Tibial artery (tissue), 4 donors: ENCODE data around the gene ROBO2.

ENCODE experiments used
- DNase-seq, 2 donors: peaks; one replicate each; pipeline ENCODE4 v3.0.0-alpha.2; 2019
- H3K27ac ChIP-seq, 2 donors: fragments of 200-600 bp; sonication (generic) in 1 of 2; 1 replicate in 1 of 2; 2 replicates in 1 of 2; pipeline ENCODE4 v1.5.1; 2018 to 2019; ENCODE audit warnings: mild to moderate bottlenecking in 1 of 2
- H3K27me3 ChIP-seq, 2 donors: fragments of 200-600 bp; sonication (generic) in 1 of 2; one replicate each; pipeline versions ENCODE4 v1.5.1 to v1.6.0; 2016 to 2019
- H3K36me3 ChIP-seq, 3 donors: fragments of 200-600 bp; sonication (generic) in 2 of 3; one replicate each; pipeline ENCODE4 v1.5.1; 2016 to 2019; ENCODE audit warnings: mild to moderate bottlenecking in 2 of 3
- H3K4me1 ChIP-seq, 4 donors: fragments of 200-600 bp; sonication (generic) in 2 of 4; 1 replicate in 3 of 4; 2 replicates in 1 of 4; pipeline ENCODE4 v1.5.1; 2016 to 2019
- H3K4me3 ChIP-seq, 2 donors: fragments of 200-600 bp; sonication (generic) in 1 of 2; 1 replicate in 1 of 2; 2 replicates in 1 of 2; pipeline ENCODE4 v1.5.1; 2018 to 2019; ENCODE audit warnings: mild to moderate bottlenecking in 2 of 2
- H3K9me3 ChIP-seq, 3 donors: fragments of 200-600 bp; sonication (generic) in 1 of 3; one replicate each; pipeline ENCODE4 v1.5.1; 2016 to 2019
- CTCF ChIP-seq, 2 experiments: fragments of 200-600 bp in 1 of 2; fragments of 450-650 bp in 1 of 2; IDR thresholded peaks; one replicate each; pipeline ENCODE4 v1.5.1; 2017 to 2019; ENCODE audit warnings: antibody characterized with exemption in 2 of 2, mild to moderate bottlenecking in 1 of 2, moderate library complexity in 1 of 2
- intact Hi-C: fragments of 100-400 bp; cut with DNase I; formaldehyde crosslinking; loops from one replicate; pipeline ENCODE4 v1.15.0; 2023; ENCODE audit warnings: low total_unique reads

Gene ROBO2

GRCh38 chr3:77372634-77373346 is 332.9 kb downstream of the ROBO2 start:
- intact Hi-C loops: no loop called here
- Histone ChIP-seq H3K4me1 (no peaks in the 10 kb centered on the region), H3K4me3 (no peak overlapping the region), H3K27ac (no peak overlapping the region), H3K9me3 (no peaks in the 10 kb centered on the region), H3K27me3 (no peaks in the 10 kb centered on the region), H3K36me3 (no peaks in the 10 kb centered on the region)
- TF ChIP-seq CTCF (IDR thresholded peaks at IDR 0.05): no peak
- no peak for DNase-seq

- H3K27me3 ChIP-seq: no peaks in the 10 kb centered on the region
- no peaks in the 10 kb centered on the region for H3K9me3 ChIP-seq
- H3K27ac ChIP-seq: no peak overlapping the region
- no peak for DNase-seq
- no peaks in the 10 kb centered on the region for H3K4me1 ChIP-seq
- H3K36me3 ChIP-seq: no peaks in the 10 kb centered on the region
- intact Hi-C loops: no loop called here
- no peak for TF ChIP-seq CTCF (IDR thresholded peaks at IDR 0.05)
- no peak overlapping the region for H3K4me3 ChIP-seq
Measured at GRCh38 chr3:77373619-77374018, 333.7 kb downstream of the ROBO2 start.

GRCh38 chr3:77376511-77376910 is 336.6 kb downstream of the ROBO2 start:
- TF ChIP-seq CTCF (IDR thresholded peaks at IDR 0.05): no peak
- Histone ChIP-seq H3K4me1 (no peaks in the 10 kb centered on the region), H3K27ac (no peak overlapping the region), H3K4me3 (no peak overlapping the region), H3K36me3 (no peaks in the 10 kb centered on the region), H3K27me3 (no peaks in the 10 kb centered on the region), H3K9me3 (no peaks in the 10 kb centered on the region)
- DNase-seq: no peak
- intact Hi-C loops: no loop called here

GRCh38 chr3:77377717-77378116 is 337.8 kb downstream of the ROBO2 start:
- H3K4me3 ChIP-seq: no peak overlapping the region
- no peak overlapping the region for H3K27ac ChIP-seq
- no peak for TF ChIP-seq CTCF (IDR thresholded peaks at IDR 0.05)
- no peak for DNase-seq
- H3K36me3 ChIP-seq: no peaks in the 10 kb centered on the region
- no peaks in the 10 kb centered on the region for H3K27me3 ChIP-seq
- intact Hi-C loops: no loop called here
- H3K4me1 ChIP-seq: no peaks in the 10 kb centered on the region
- no peaks in the 10 kb centered on the region for H3K9me3 ChIP-seq

GRCh38 chr3:77380136-77380535 is 340.2 kb downstream of the ROBO2 start:
- no peaks in the 10 kb centered on the region for H3K36me3 ChIP-seq
- TF ChIP-seq CTCF (IDR thresholded peaks at IDR 0.05): no peak
- H3K27me3 ChIP-seq: no peaks in the 10 kb centered on the region
- no peaks in the 10 kb centered on the region for H3K4me1 ChIP-seq
- no peak overlapping the region for H3K4me3 ChIP-seq
- intact Hi-C loops: no loop called here
- no peak for DNase-seq
- H3K27ac ChIP-seq: no peak overlapping the region
- no peaks in the 10 kb centered on the region for H3K9me3 ChIP-seq

GRCh38 chr3:77381431-77381830 is 341.5 kb downstream of the ROBO2 start:
- no peak for TF ChIP-seq CTCF (IDR thresholded peaks at IDR 0.05)
- no peaks in the 10 kb centered on the region for H3K27me3 ChIP-seq
- DNase-seq: no peak
- H3K36me3 ChIP-seq: no peaks in the 10 kb centered on the region
- H3K4me1 ChIP-seq: no peaks in the 10 kb centered on the region
- H3K27ac ChIP-seq: no peak overlapping the region
- H3K4me3 ChIP-seq: no peak overlapping the region
- H3K9me3 ChIP-seq: no peaks in the 10 kb centered on the region
- intact Hi-C loops: no loop called here
